ENCODE measurements around the gene AUTS2.
A peak's percentile ranks its signal among the peaks of the same experiment; 100 is the strongest.

The AUTS2 gene

GRCh38 chr7:69996121-69996520 lies 397.8 kb downstream of the AUTS2 start:
- Mint-ChIP-seq H3K27me3 (ENCODE audit: low read depth, poor library complexity) (peaks cover 3% of the 10 kb centered on the region), H3K36me3 (ENCODE audit: low read depth) (no peaks in the 10 kb centered on the region), H3K27ac (peak overlapping the region; percentile 95), H3K4me3 (no peak overlapping the region), H3K4me1 (peaks cover 39% of the 10 kb centered on the region), H3K9me3 (no peaks in the 10 kb centered on the region)
- TF ChIP-seq CTCF (IDR thresholded peaks at IDR 0.05): no peak
- no peak for DNase-seq

GRCh38 chr7:70000737-70001348 lies 402.6 kb downstream of the AUTS2 start:
- TF ChIP-seq CTCF (IDR thresholded peaks at IDR 0.05): no peak
- DNase-seq: no peak
- no peak overlapping the region for H3K4me3 Mint-ChIP-seq
- peaks cover 33% of the 10 kb centered on the region for H3K4me1 Mint-ChIP-seq
- no peak overlapping the region for H3K27ac Mint-ChIP-seq
- H3K36me3 Mint-ChIP-seq (ENCODE audit: low read depth): no peaks in the 10 kb centered on the region
- H3K27me3 Mint-ChIP-seq (ENCODE audit: low read depth, poor library complexity): peaks cover 6% of the 10 kb centered on the region
- H3K9me3 Mint-ChIP-seq: no peaks in the 10 kb centered on the region

GRCh38 chr7:70005480-70005879 lies 407.2 kb downstream of the AUTS2 start:
- TF ChIP-seq CTCF (IDR thresholded peaks at IDR 0.05): no peak
- H3K27ac Mint-ChIP-seq: peak overlapping the region; percentile 92
- peak overlapping the region; percentile 16 for H3K4me3 Mint-ChIP-seq
- no peaks in the 10 kb centered on the region for H3K9me3 Mint-ChIP-seq
- peaks cover 22% of the 10 kb centered on the region for H3K4me1 Mint-ChIP-seq
- peaks cover 6% of the 10 kb centered on the region for H3K27me3 Mint-ChIP-seq (ENCODE audit: low read depth, poor library complexity)
- no peaks in the 10 kb centered on the region for H3K36me3 Mint-ChIP-seq (ENCODE audit: low read depth)
- no peak for DNase-seq

- TF ChIP-seq CTCF (IDR thresholded peaks at IDR 0.05): no peak
- DNase-seq: no peak
- Mint-ChIP-seq H3K4me1 (peaks cover 25% of the 10 kb centered on the region), H3K27me3 (ENCODE audit: low read depth, poor library complexity) (peaks cover 6% of the 10 kb centered on the region), H3K27ac (peak overlapping the region; percentile 93), H3K9me3 (no peaks in the 10 kb centered on the region), H3K36me3 (ENCODE audit: low read depth) (no peaks in the 10 kb centered on the region), H3K4me3 (no peak overlapping the region)
These were observed 407.6 kb downstream of the AUTS2 start for GRCh38 chr7:70005891-70006260.

GRCh38 chr7:70006261-70006920 lies 408.1 kb downstream of the AUTS2 start:
- Mint-ChIP-seq H3K4me1 (peaks cover 28% of the 10 kb centered on the region), H3K4me3 (no peak overlapping the region), H3K27ac (peak overlapping the region; percentile 93), H3K36me3 (ENCODE audit: low read depth) (no peaks in the 10 kb centered on the region), H3K9me3 (no peaks in the 10 kb centered on the region), H3K27me3 (ENCODE audit: low read depth, poor library complexity) (peaks cover 2% of the 10 kb centered on the region)
- DNase-seq: no peak
- no peak for TF ChIP-seq CTCF (IDR thresholded peaks at IDR 0.05)

GRCh38 chr7:70008466-70008865 lies 410.2 kb downstream of the AUTS2 start:
- Mint-ChIP-seq H3K4me1 (peaks cover 48% of the 10 kb centered on the region), H3K27ac (no peak overlapping the region), H3K9me3 (no peaks in the 10 kb centered on the region), H3K4me3 (no peak overlapping the region), H3K27me3 (ENCODE audit: low read depth, poor library complexity) (peaks cover 2% of the 10 kb centered on the region), H3K36me3 (ENCODE audit: low read depth) (no peaks in the 10 kb centered on the region)
- no peak for TF ChIP-seq CTCF (IDR thresholded peaks at IDR 0.05)
- DNase-seq: no peak
